Endothelial cell of umbilical vein (primary cell): ENCODE data around the gene CEP164. TPM values are rescaled to one million over a fixed set of nuclear protein-coding genes. Genes with fewer than 3 reads are reported as not detected.

Experiments
- BruUV-seq: library from RNA; stranded (reverse); fragments of 400-500 nt; replicated peaks from 2 replicates; lab custom pipeline; 2021; lab: Mats Ljungman, UMichigan
- CTCF ChIA-PET: fragments of 300-600, 350-600 bp; sonication (Branson Sonifier 250); formaldehyde crosslinking; loops from one replicate; lab custom pipeline; 2021; ENCODE audit warnings: antibody characterized with exemption, inconsistent platforms; lab: Charles Lee
- POLR2A ChIA-PET: fragments of 300-600, 350-600 bp; sonication (Branson Sonifier 250); formaldehyde crosslinking; loops from one replicate; lab custom pipeline; 2021; ENCODE audit warnings: antibody characterized with exemption, inconsistent platforms; lab: Charles Lee
- DNase-seq: peaks from one replicate; pipeline ENCODE4 v3.0.0-alpha.2; 2011; ENCODE audit warnings: low read depth, low spot score
- FAIRE-seq: peaks from 2 replicates; lab custom pipeline; 2011; peaks lifted over from hg19 to GRCh38; lab: Jason Lieb, UNC
- H2AFZ ChIP-seq: 2 replicates; pipeline ENCODE4 v1.6.0; 2012; ENCODE audit warnings: low read depth, low read length, control low read depth, inconsistent platforms
- H3K27ac ChIP-seq: 2 replicates; pipeline ENCODE4 v1.5.1; 2011; ENCODE audit warnings: low read depth, mild to moderate bottlenecking, control low read depth, low read length, moderate library complexity; ENCODE audit not compliant: insufficient read depth
- H3K27me3 ChIP-seq, 2 experiments: 2 replicates each; pipeline versions ENCODE4 v1.6.0 to v1.6.1; 2011; ENCODE audit warnings: low read length in 2 of 2, mixed read lengths in 1 of 2; ENCODE audit not compliant: control insufficient read depth in 2 of 2, insufficient read depth in 2 of 2
- H3K36me3 ChIP-seq, 2 experiments: 2 replicates in 1 of 2; 3 replicates in 1 of 2; pipeline ENCODE4 v1.5.1; 2011; ENCODE audit warnings: low read length in 2 of 2, mild to moderate bottlenecking in 1 of 2, moderate library complexity in 1 of 2; ENCODE audit not compliant: control insufficient read depth in 2 of 2, insufficient read depth in 2 of 2; ENCODE audit errors: extremely low read depth in 1 of 2
- H3K4me1 ChIP-seq: 3 replicates; pipeline ENCODE4 v1.5.1; 2011; ENCODE audit warnings: mild to moderate bottlenecking, low read length; ENCODE audit not compliant: control insufficient read depth, insufficient read depth; ENCODE audit errors: extremely low read depth
- H3K4me2 ChIP-seq: 2 replicates; pipeline ENCODE4 v1.6.1; 2011; ENCODE audit warnings: low read length, control low read depth, mixed read lengths; ENCODE audit not compliant: insufficient read depth
- H3K4me3 ChIP-seq, 3 experiments: fragments of 200-600 bp in 1 of 3; sonication (generic), shearing (Covaris generic) in 1 of 3; replicated peaks in 1 of 3; 2 replicates each; pipeline ENCODE4 v1.5.1; 2011 to 2016; ENCODE audit warnings: control low read depth in 3 of 3, low read length in 3 of 3, mild to moderate bottlenecking in 2 of 3, inconsistent platforms in 1 of 3, low read depth in 1 of 3, moderate library complexity in 1 of 3; ENCODE audit not compliant: insufficient read depth in 1 of 3
- H3K79me2 ChIP-seq: 2 replicates; pipeline ENCODE4 v1.6.0; 2012; ENCODE audit warnings: low read length, inconsistent platforms; ENCODE audit not compliant: control insufficient read depth, insufficient read depth
- H3K9ac ChIP-seq: replicated peaks from 2 replicates; pipeline ENCODE3; 2011; ENCODE audit warnings: low read length, control low read depth; ENCODE audit not compliant: insufficient read depth; ENCODE audit errors: extremely low read depth
- H3K9me1 ChIP-seq: replicated peaks from 3 replicates; pipeline ENCODE4 v1.6.0; 2011; ENCODE audit warnings: mild to moderate bottlenecking, low read length; ENCODE audit not compliant: control insufficient read depth, insufficient read depth; ENCODE audit errors: extremely low read depth
- H3K9me3 ChIP-seq: replicated peaks from 2 replicates; pipeline ENCODE4 v1.5.1; 2012; ENCODE audit warnings: low read length, inconsistent platforms; ENCODE audit not compliant: control insufficient read depth, insufficient read depth
- H4K20me1 ChIP-seq: replicated peaks from 2 replicates; pipeline ENCODE3; 2011; ENCODE audit warnings: mild to moderate bottlenecking, low read length; ENCODE audit not compliant: control insufficient read depth, insufficient read depth; ENCODE audit errors: extremely low read depth
- CTCF ChIP-seq, 2 donors: IDR thresholded peaks; 1 replicate in 1 of 2; 2 replicates in 1 of 2; pipeline ENCODE4 v1.5.1; 2011; ENCODE audit warnings: low read length in 2 of 2, mild to moderate bottlenecking in 2 of 2, moderate library complexity in 2 of 2, control low read depth in 1 of 2, inconsistent platforms in 1 of 2, low read depth in 1 of 2; ENCODE audit not compliant: insufficient read depth in 1 of 2; ENCODE audit errors: extremely low read depth in 1 of 2
- EZH2 ChIP-seq: IDR thresholded peaks from 2 replicates; pipeline ENCODE4 v1.6.1; 2012; ENCODE audit warnings: borderline replicate concordance, low read depth, mild to moderate bottlenecking, moderate library complexity, low read length, inconsistent platforms; ENCODE audit not compliant: severe bottlenecking
- FOS ChIP-seq: IDR thresholded peaks from 2 replicates; pipeline ENCODE4 v1.6.1; 2011; ENCODE audit warnings: mild to moderate bottlenecking, low read length, moderate library complexity, borderline replicate concordance; ENCODE audit not compliant: insufficient read depth
- GATA2 ChIP-seq: IDR thresholded peaks from 2 replicates; pipeline ENCODE4 v1.7.0; 2011; ENCODE audit warnings: low read depth, mild to moderate bottlenecking, moderate library complexity, mixed read lengths, low read length; ENCODE audit not compliant: insufficient read length, insufficient read depth
- JUN ChIP-seq: IDR thresholded peaks from 2 replicates; pipeline ENCODE4 v1.6.1; 2011; ENCODE audit warnings: borderline replicate concordance, low read depth; ENCODE audit not compliant: insufficient read length, insufficient read depth
- MAX ChIP-seq: IDR thresholded peaks from 2 replicates; pipeline ENCODE4 v1.6.1; 2011; ENCODE audit not compliant: insufficient read depth, insufficient read length
- MYC ChIP-seq: IDR thresholded peaks from one replicate; pipeline ENCODE4 v1.6.1; 2011; ENCODE audit warnings: mild to moderate bottlenecking, low read depth, low read length
- POLR2A ChIP-seq: IDR thresholded peaks from 2 replicates; pipeline ENCODE4 v1.6.1; 2012; ENCODE audit warnings: low read depth, mild to moderate bottlenecking, control low read depth, low read length
- POLR2AphosphoS5 ChIP-seq: IDR thresholded peaks from 2 replicates; pipeline ENCODE4 v1.6.1; 2012; ENCODE audit warnings: low read depth, mild to moderate bottlenecking, control low read depth, low read length, moderate library complexity; ENCODE audit not compliant: insufficient read depth
- dilution Hi-C: fragments of 300-500 bp; cut with MboI; formaldehyde crosslinking; loops from one replicate; pipeline ENCODE4 v1.15.0; 2019; ENCODE audit warnings: low sequenced_read_pairs; ENCODE audit not compliant: extremely low pct_ligation_motif_present
- intact Hi-C: fragments of 100-400 bp; cut with micrococcal nuclease; formaldehyde crosslinking; loops from one replicate; pipeline ENCODE4 v1.10.0; 2022
- polyA plus RNA-seq, 4 experiments: library from polyadenylated mRNA; depleted of rRNA in 3 of 4; stranded (reverse) in 3 of 4; unstranded in 1 of 4; fragments of >200 nt; gene quantifications; 2 replicates each; pipeline versions ENCODE4 v1.2.1 to v1.2.3, GENCODE V29; 2011 to 2012; ENCODE audit warnings: missing spikeins in 1 of 4
- total RNA-seq: library from RNA; stranded (reverse); gene quantifications from 2 replicates; pipeline ENCODE4 v1.2.3, GENCODE V29; 2021

The CEP164 gene
- total and polyA plus RNA-seq, 2 donors (not counting 3 experiments of a cell fraction or from before 2014, with no cell fraction given): 22.7 to 48.4 TPM

DNA sequence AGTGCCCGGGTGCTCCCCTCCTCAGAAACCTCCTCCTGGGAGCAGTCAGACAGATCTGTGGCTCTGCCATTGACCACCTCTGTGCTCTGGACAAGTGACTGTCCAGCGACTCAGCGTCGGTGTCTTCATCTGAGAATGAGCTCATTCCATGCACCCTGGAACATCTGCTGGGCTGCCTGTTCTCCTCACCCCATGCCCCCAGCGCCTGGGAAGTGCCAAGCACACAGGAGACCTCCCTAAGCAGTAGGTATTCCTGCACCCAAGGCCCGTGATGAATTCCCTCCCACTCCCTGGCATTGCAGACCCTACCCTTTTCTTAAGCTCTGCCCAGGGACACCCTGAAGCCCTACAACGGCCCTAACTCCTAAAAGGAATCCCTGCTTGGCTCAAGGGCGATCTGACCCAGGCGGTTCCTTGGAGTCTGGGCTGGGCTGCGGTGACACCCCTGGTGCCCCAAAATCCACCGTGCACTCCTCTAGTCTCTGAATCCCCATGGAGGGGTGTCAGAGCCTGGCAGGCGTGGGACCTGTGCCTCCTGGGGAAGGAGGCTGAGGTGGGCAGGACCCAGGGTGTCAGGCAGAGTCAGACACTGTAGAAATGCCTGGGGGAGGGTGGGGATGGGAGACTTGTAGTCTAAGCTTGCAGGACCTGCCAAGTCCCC lies 92.0 kb downstream of the CEP164 start:
- H3K36me3 ChIP-seq: no peaks in the 10 kb centered on the region
- POLR2A ChIA-PET: no interaction called here
- H3K4me3 ChIP-seq: no peak overlapping the region
- no peaks in the 10 kb centered on the region for H3K27me3 ChIP-seq
- no peak overlapping the region for H2AFZ ChIP-seq
- no peak overlapping the region for H3K9ac ChIP-seq
- H4K20me1 ChIP-seq: no peaks in the 10 kb centered on the region
- no peaks in the 10 kb centered on the region for H3K79me2 ChIP-seq
- no peak overlapping the region for H3K27ac ChIP-seq
- intact Hi-C loops: no loop called here
- BruUV-seq: no TSS peak
- H3K4me2 ChIP-seq: no peak overlapping the region
- FAIRE-seq: no peak
- no peaks in the 10 kb centered on the region for H3K4me1 ChIP-seq
- dilution Hi-C loops: no loop called here
- no peak for DNase-seq
- H3K9me3 ChIP-seq: no peaks in the 10 kb centered on the region
- H3K9me1 ChIP-seq: no peaks in the 10 kb centered on the region
- CTCF ChIA-PET: interaction anchor here (0.6 to 6.9 kb wide), 4 partner anchors 7 to 1683 kb away, joined by 3 to 54 read pairs (median 4); no protein-coding TSS in a partner anchor
- TF ChIP-seq EZH2 (no peak), CTCF (IDR thresholded peaks at IDR 0.05; ENCODE audit: extremely low read depth in 1 of 2, insufficient read depth in 1 of 2, low read depth in 1 of 2, low read length in 2 of 2) (no peak), POLR2A (no peak)

DNA sequence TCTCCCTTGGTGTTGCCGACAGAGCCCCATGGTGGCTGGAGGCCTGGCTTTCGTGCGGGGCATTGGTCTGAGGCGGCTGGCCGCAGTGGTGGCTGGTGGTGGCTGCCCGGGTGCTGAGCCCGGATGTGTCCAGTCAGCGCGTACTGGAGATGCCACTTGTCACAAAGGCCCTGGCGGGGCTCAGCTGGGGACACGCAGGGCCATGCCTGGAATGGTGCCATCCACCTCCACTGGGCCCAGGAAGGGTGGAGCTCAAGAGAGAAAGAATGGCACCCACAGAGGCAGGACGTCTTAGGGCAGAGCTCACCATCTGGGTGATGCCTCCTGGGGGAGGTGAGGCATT lies 92.5 kb downstream of the CEP164 start:
- no peaks in the 10 kb centered on the region for H3K27me3 ChIP-seq
- H3K9ac ChIP-seq: no peak overlapping the region
- H3K27ac ChIP-seq: no peak overlapping the region
- intact Hi-C loops: no loop called here
- dilution Hi-C loops: no loop called here
- POLR2A ChIA-PET: no interaction called here
- H3K4me3 ChIP-seq: no peak overlapping the region
- no peaks in the 10 kb centered on the region for H3K9me1 ChIP-seq
- H3K4me1 ChIP-seq: no peaks in the 10 kb centered on the region
- H4K20me1 ChIP-seq: no peaks in the 10 kb centered on the region
- H2AFZ ChIP-seq: no peak overlapping the region
- no peak for DNase-seq
- H3K36me3 ChIP-seq: no peaks in the 10 kb centered on the region
- H3K4me2 ChIP-seq: no peak overlapping the region
- TF ChIP-seq EZH2 (no peak), POLR2AphosphoS5 (no peak), POLR2A (no peak), GATA2 (no peak), MYC (no peak), MAX (no peak), JUN (no peak), CTCF (IDR thresholded peaks at IDR 0.05; ENCODE audit: extremely low read depth in 1 of 2, insufficient read depth in 1 of 2, low read depth in 1 of 2, low read length in 2 of 2) (no peak), FOS (no peak)
- no TSS peak for BruUV-seq
- no peak for FAIRE-seq
- no peaks in the 10 kb centered on the region for H3K9me3 ChIP-seq
- CTCF ChIA-PET: interaction anchor here (0.9 to 1.7 kb wide), 2 partner anchors 201 to 527 kb away, joined by 3 read pairs; no protein-coding TSS in a partner anchor
- H3K79me2 ChIP-seq: no peaks in the 10 kb centered on the region
